Fibroblast of gingiva (primary cell): ENCODE results near the gene MAP3K20.
"Not testable (repeated sequence)": the region's sequence is repeated elsewhere in the genome, so short reads cannot be mapped to it uniquely, and the experiment has no call there.

Experiments
- DNase-seq: peaks from one replicate; pipeline ENCODE4 v3.0.0-alpha.2; 2011; ENCODE audit warnings: low read depth

Gene MAP3K20

GRCh38 chr2:173280853-173281252 lies 205.2 kb downstream of the MAP3K20 start:
- no peak for DNase-seq

GRCh38 chr2:173281898-173282297 lies 206.3 kb downstream of the MAP3K20 start:
- not testable (repeated sequence) for DNase-seq

- DNase-seq: no peak
These were observed 207.3 kb downstream of the MAP3K20 start for GRCh38 chr2:173282795-173283545.

- no peak for DNase-seq
These were observed 210.6 kb downstream of the MAP3K20 start for GRCh38 chr2:173286153-173286809.

- no peak for DNase-seq
These were observed 211.9 kb downstream of the MAP3K20 start for GRCh38 chr2:173287594-173287993.

GRCh38 chr2:173288561-173288960 lies 212.9 kb downstream of the MAP3K20 start:
- no peak for DNase-seq

- DNase-seq: no peak
These were observed 214.4 kb downstream of the MAP3K20 start for GRCh38 chr2:173290046-173290445.

- no peak for DNase-seq
These were observed 214.9 kb downstream of the MAP3K20 start for GRCh38 chr2:173290518-173290917.

- DNase-seq: no peak
These were observed 215.8 kb downstream of the MAP3K20 start for GRCh38 chr2:173291412-173291811.

- no peak for DNase-seq
These were observed 220.6 kb downstream of the MAP3K20 start for GRCh38 chr2:173296235-173296634.

- no peak for DNase-seq
These were observed 223.0 kb downstream of the MAP3K20 start for GRCh38 chr2:173298536-173299097.

GRCh38 chr2:173299764-173300163 lies 224.1 kb downstream of the MAP3K20 start:
- no peak for DNase-seq

GRCh38 chr2:173300458-173300857 lies 224.8 kb downstream of the MAP3K20 start:
- DNase-seq: no peak

GRCh38 chr2:173301549-173301948 lies 225.9 kb downstream of the MAP3K20 start:
- not testable (repeated sequence) for DNase-seq

- no peak for DNase-seq
These were observed 229.7 kb downstream of the MAP3K20 start for GRCh38 chr2:173305303-173305702.

GRCh38 chr2:173307293-173307692 lies 231.6 kb downstream of the MAP3K20 start:
- DNase-seq: no peak

GRCh38 chr2:173309370-173309769 lies 233.7 kb downstream of the MAP3K20 start:
- DNase-seq: not testable (repeated sequence)

GRCh38 chr2:173311844-173312606 lies 236.4 kb downstream of the MAP3K20 start:
- no peak for DNase-seq
